ENCODE data around the gene FBXW8.

Gene FBXW8

DNA sequence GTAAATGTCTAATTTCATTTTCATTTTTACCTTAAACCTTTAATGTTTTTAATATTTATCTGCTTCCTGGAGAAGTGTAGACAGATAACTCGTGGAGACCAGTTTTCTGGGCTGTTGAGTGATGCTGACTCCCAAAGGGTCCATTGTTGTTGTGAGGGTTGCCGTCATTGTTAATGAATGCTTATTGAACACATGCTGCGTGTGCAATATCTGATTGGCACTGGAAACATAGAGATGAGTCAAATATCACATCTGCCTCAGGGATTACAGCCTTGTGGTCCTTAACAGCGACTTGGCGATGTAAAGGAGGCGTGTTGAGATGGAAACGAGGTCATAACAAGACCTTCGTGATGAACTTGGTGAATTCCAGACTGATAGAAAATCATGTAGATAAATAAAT, 85.9 kb downstream of the FBXW8 start:
- no peaks in the 10 kb centered on the region for H3F3A ChIP-seq (ENCODE audit: control insufficient read depth, insufficient read depth)
- peaks cover 23% of the 10 kb centered on the region for H3K4me1 ChIP-seq (ENCODE audit: control insufficient read depth, low read length)
- H3K4me2 ChIP-seq (ENCODE audit: low read length) = no peak overlapping the region
- H3K4me3 ChIP-seq (ENCODE audit: low read length) = no peak overlapping the region
- no peak overlapping the region for H3K27ac ChIP-seq (ENCODE audit: low read depth, low read length)
- H3K79me2 ChIP-seq (ENCODE audit: control insufficient read depth, low read length) = peaks cover 17% of the 10 kb centered on the region
- H4K20me1 ChIP-seq (ENCODE audit: control insufficient read depth, insufficient read depth, low read depth, low read length) = no peaks in the 10 kb centered on the region
- TF ChIP-seq EZH2phosphoT487 (IDR thresholded peaks at IDR 0.05; ENCODE audit: borderline replicate concordance, low read length) = no peak
- TF ChIP-seq, protein P1, sequence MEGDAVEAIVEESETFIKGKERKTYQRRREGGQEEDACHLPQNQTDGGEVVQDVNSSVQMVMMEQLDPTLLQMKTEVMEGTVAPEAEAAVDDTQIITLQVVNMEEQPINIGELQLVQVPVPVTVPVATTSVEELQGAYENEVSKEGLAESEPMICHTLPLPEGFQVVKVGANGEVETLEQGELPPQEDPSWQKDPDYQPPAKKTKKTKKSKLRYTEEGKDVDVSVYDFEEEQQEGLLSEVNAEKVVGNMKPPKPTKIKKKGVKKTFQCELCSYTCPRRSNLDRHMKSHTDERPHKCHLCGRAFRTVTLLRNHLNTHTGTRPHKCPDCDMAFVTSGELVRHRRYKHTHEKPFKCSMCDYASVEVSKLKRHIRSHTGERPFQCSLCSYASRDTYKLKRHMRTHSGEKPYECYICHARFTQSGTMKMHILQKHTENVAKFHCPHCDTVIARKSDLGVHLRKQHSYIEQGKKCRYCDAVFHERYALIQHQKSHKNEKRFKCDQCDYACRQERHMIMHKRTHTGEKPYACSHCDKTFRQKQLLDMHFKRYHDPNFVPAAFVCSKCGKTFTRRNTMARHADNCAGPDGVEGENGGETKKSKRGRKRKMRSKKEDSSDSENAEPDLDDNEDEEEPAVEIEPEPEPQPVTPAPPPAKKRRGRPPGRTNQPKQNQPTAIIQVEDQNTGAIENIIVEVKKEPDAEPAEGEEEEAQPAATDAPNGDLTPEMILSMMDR (IDR thresholded peaks at IDR 0.05; ENCODE audit: low read depth, low read length, poor library complexity, severe bottlenecking) = no peak
- no peaks in the 10 kb centered on the region for H3K9me2 ChIP-seq (replicated peaks; ENCODE audit: control insufficient read depth, low read length)
- no peaks in the 10 kb centered on the region for H3K27me3 ChIP-seq (ENCODE audit: control insufficient read depth, low read length)
- no peaks in the 10 kb centered on the region for H3K9me3 ChIP-seq (ENCODE audit: control insufficient read depth, insufficient read depth, low read length)
- H3K36me3 ChIP-seq (ENCODE audit: control insufficient read depth, low read length) = peaks cover 51% of the 10 kb centered on the region

DNA sequence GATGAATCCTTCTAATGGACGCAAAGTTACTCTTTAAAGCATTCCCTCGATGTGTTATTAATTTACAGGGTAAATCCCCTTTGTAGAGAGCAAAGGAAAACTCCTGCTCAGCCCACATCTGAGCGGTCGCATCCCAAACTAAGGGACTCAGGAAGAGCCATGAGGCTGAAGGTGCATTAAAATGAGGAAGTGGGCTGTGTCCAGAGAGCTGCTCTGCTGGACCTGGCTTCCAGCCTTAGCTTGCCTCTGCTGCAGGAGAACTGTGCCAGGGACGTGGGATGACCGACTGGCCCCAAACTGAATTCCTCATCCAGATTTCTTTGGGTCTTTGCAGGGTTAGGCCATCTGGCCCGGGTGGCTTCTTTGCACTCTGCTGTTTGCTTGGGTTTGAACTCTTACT, 88.3 kb downstream of the FBXW8 start:
- Histone ChIP-seq H3K9me3 (ENCODE audit: control insufficient read depth, insufficient read depth, low read length) (no peaks in the 10 kb centered on the region), H3K4me1 (ENCODE audit: control insufficient read depth, low read length) (peaks cover 23% of the 10 kb centered on the region), H3K4me3 (ENCODE audit: low read length) (no peak overlapping the region), H3K4me2 (ENCODE audit: low read length) (peak overlapping the region; percentile 66; the same call in 1 of the 2 replicates), H3K79me2 (ENCODE audit: control insufficient read depth, low read length) (peaks cover 18% of the 10 kb centered on the region), H4K20me1 (ENCODE audit: control insufficient read depth, insufficient read depth, low read depth, low read length) (no peaks in the 10 kb centered on the region), H3K36me3 (ENCODE audit: control insufficient read depth, low read length) (peaks cover 51% of the 10 kb centered on the region), H3K9me2 (replicated peaks; ENCODE audit: control insufficient read depth, low read length) (no peaks in the 10 kb centered on the region), H3K27me3 (ENCODE audit: control insufficient read depth, low read length) (no peaks in the 10 kb centered on the region), H3K27ac (ENCODE audit: low read depth, low read length) (no peak overlapping the region), H3F3A (ENCODE audit: control insufficient read depth, insufficient read depth) (no peaks in the 10 kb centered on the region)
- TF ChIP-seq, protein P1 (IDR thresholded peaks at IDR 0.05; ENCODE audit: low read depth, low read length, poor library complexity, severe bottlenecking) = no peak
- TF ChIP-seq EZH2phosphoT487 (IDR thresholded peaks at IDR 0.05; ENCODE audit: borderline replicate concordance, low read length) = no peak

DNA sequence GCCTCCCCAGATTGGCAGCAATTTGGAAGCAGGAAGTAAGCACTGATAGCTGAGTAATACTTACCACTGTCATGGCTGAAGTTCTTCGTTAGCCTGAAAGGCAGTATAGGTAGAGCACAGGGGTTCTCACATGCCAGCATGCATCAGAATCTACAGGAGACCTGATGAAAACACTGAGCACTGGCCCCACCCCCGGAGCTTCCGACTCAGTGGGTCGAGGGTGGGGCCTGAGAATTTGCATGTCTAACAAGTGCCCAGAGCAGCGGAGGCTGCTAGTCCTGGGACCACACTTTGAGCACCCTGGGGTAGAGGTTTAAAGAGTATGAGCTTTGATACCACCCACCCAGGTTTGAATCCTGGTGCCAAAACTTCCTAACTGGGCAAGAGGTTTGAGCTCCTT, 89.6 kb downstream of the FBXW8 start:
- Histone ChIP-seq H3K9me3 (ENCODE audit: control insufficient read depth, insufficient read depth, low read length) (no peaks in the 10 kb centered on the region), H3K36me3 (ENCODE audit: control insufficient read depth, low read length) (peaks cover 53% of the 10 kb centered on the region), H3K79me2 (ENCODE audit: control insufficient read depth, low read length) (peaks cover 15% of the 10 kb centered on the region), H3K27me3 (ENCODE audit: control insufficient read depth, low read length) (no peaks in the 10 kb centered on the region), H3K4me1 (ENCODE audit: control insufficient read depth, low read length) (peaks cover 23% of the 10 kb centered on the region), H3K27ac (ENCODE audit: low read depth, low read length) (peak overlapping the region; percentile 20; the same call in 1 of the 2 replicates), H3K9me2 (replicated peaks; ENCODE audit: control insufficient read depth, low read length) (no peaks in the 10 kb centered on the region), H3F3A (ENCODE audit: control insufficient read depth, insufficient read depth) (no peaks in the 10 kb centered on the region), H4K20me1 (ENCODE audit: control insufficient read depth, insufficient read depth, low read depth, low read length) (no peaks in the 10 kb centered on the region), H3K4me3 (ENCODE audit: low read length) (peak overlapping the region; percentile 60), H3K4me2 (ENCODE audit: low read length) (peak overlapping the region; percentile 66)
- TF ChIP-seq, protein P1 (IDR thresholded peaks at IDR 0.05; ENCODE audit: low read depth, low read length, poor library complexity, severe bottlenecking) = no peak
- TF ChIP-seq EZH2phosphoT487 (IDR thresholded peaks at IDR 0.05; ENCODE audit: borderline replicate concordance, low read length) = no peak
